Measurements from ENCODE around the gene FXYD5. TPM values are rescaled to one million over a fixed set of nuclear protein-coding genes. Genes with fewer than 3 reads are reported as not detected.

FXYD5 gene
- total RNA-seq: 55.0 and 63.7 TPM in 2 replicates

GRCh38 chr19:35154525-35155406 is at the start of gene FXYD5:
FXYD5 (plus strand) TSS chr19:35154735; CDS start chr19:35155551, 816 bp downstream.

GRCh38 chr19:35115177-35115951 is 39.2 kb upstream of the FXYD5 start, which contains the start of gene FXYD3:
FXYD3 (plus strand) TSS chr19:35115823; CDS start chr19:35119377, 3,554 bp downstream.

GRCh38 chr19:35134601-35135242 is 19.8 kb upstream of the FXYD5 start, which contains the start of gene LGI4:
LGI4 (minus strand) TSS chr19:35135059; CDS start chr19:35134680, 379 bp downstream.

GRCh38 chr19:35138305-35138892 is 16.1 kb upstream of the FXYD5 start, which contains the start of gene FXYD1:
FXYD1 (plus strand) TSS chr19:35138824; CDS start chr19:35140080, 1,256 bp downstream.

GRCh38 chr19:35143231-35143715 is 11.3 kb upstream of the FXYD5 start, which contains the start of gene FXYD7:
FXYD7 (plus strand) TSS chr19:35143255; CDS start chr19:35143334, 79 bp downstream.

Small RNA genes lying within 50 kb of the gene (small RNA-seq; reads per million reads assigned to genes)
- not detected for gene AC020907.2 (ENCODE audit: low replicate concordance)

Other genes starting within 250 kb of the FXYD5 start
- gene ZNF30, start 227.8 kb upstream of the FXYD5 start, total RNA-seq: 1.3 and 3.7 TPM in 2 replicates
- gene ZNF792, start 190.5 kb upstream of the FXYD5 start, total RNA-seq: 3.3 and 17.0 TPM in 2 replicates
- gene GRAMD1A, start 154.4 kb upstream of the FXYD5 start, total RNA-seq: 34.6 and 46.0 TPM in 2 replicates
- 4.4 and 4.7 TPM in 2 replicates for gene SCN1B, start 124.3 kb upstream of the FXYD5 start, total RNA-seq
- gene HPN, start 113.0 kb upstream of the FXYD5 start, total RNA-seq: 0.44 TPM in 1 of 2 replicates, not detected in the other
- gene FXYD3, start 38.9 kb upstream of the FXYD5 start, total RNA-seq: not detected in 2 replicates
- not detected in 2 replicates for gene LGI4, start 19.7 kb upstream of the FXYD5 start, total RNA-seq
- 0.66 TPM in 1 of 2 replicates, not detected in the other for gene FXYD1, start 15.9 kb upstream of the FXYD5 start, total RNA-seq
- gene FXYD7, start 11.5 kb upstream of the FXYD5 start, total RNA-seq: not detected in 2 replicates
- not detected in 2 replicates for gene FAM187B, start 74.0 kb downstream of the FXYD5 start, total RNA-seq
- 0.22 and 1.9 TPM in 2 replicates for gene LSR, start 94.3 kb downstream of the FXYD5 start, total RNA-seq
- 75.9 and 81.4 TPM in 2 replicates for gene USF2, start 114.2 kb downstream of the FXYD5 start, total RNA-seq
- under 0.01 TPM in 1 of 2 replicates, not detected in the other for gene HAMP, start 127.8 kb downstream of the FXYD5 start, total RNA-seq
- 0.43 TPM in 1 of 2 replicates, not detected in the other for gene MAG, start 137.4 kb downstream of the FXYD5 start, total RNA-seq
- gene CD22, start 174.5 kb downstream of the FXYD5 start, total RNA-seq: 1.7 TPM in 1 of 2 replicates, not detected in the other
- gene FFAR1, start 193.2 kb downstream of the FXYD5 start, total RNA-seq: not detected in 2 replicates
- not detected in 2 replicates for gene FFAR3, start 203.7 kb downstream of the FXYD5 start, total RNA-seq
- gene GPR42, start 216.3 kb downstream of the FXYD5 start, total RNA-seq: not detected in 2 replicates

Data from placental pericyte (primary cell).